EH (cell line): ENCODE data around the gene RAB4A.
A peak's percentile ranks its signal among the peaks of the same experiment; 100 is the strongest.

Source experiments
- DNase-seq: peaks from one replicate; pipeline ENCODE4 v3.0.0-alpha.2; 2015; ENCODE audit warnings: low read depth

The RAB4A gene

GRCh38 chr1:229244091-229244490 is 26.8 kb upstream of the RAB4A start:
- DNase-seq = no peak

GRCh38 chr1:229247871-229248270 is 23.0 kb upstream of the RAB4A start:
- DNase-seq = no peak

- no peak for DNase-seq
Observed at GRCh38 chr1:229248821-229249817, 21.8 kb upstream of the RAB4A start.

GRCh38 chr1:229249854-229250644 is 20.9 kb upstream of the RAB4A start:
- DNase-seq = no peak

GRCh38 chr1:229251185-229251584 is 19.7 kb upstream of the RAB4A start:
- DNase-seq = no peak

GRCh38 chr1:229252228-229252984 is 18.5 kb upstream of the RAB4A start:
- no peak for DNase-seq

GRCh38 chr1:229253151-229253974 is 17.5 kb upstream of the RAB4A start:
- DNase-seq = peak; percentile 34

GRCh38 chr1:229254910-229255541 is 15.9 kb upstream of the RAB4A start:
- no peak for DNase-seq

- DNase-seq = peak; percentile 78
Observed at GRCh38 chr1:229258031-229258756, 12.7 kb upstream of the RAB4A start.

GRCh38 chr1:229258757-229259060 is 12.2 kb upstream of the RAB4A start:
- no peak for DNase-seq

GRCh38 chr1:229260297-229260696 is 10.6 kb upstream of the RAB4A start:
- DNase-seq = no peak

GRCh38 chr1:229262239-229262638 is 8.7 kb upstream of the RAB4A start:
- no peak for DNase-seq

- no peak for DNase-seq
Observed at GRCh38 chr1:229263254-229263653, 7.7 kb upstream of the RAB4A start.

- DNase-seq = no peak
Observed at GRCh38 chr1:229264068-229264467, 6.8 kb upstream of the RAB4A start.

GRCh38 chr1:229264487-229264886 is 6.4 kb upstream of the RAB4A start:
- DNase-seq = peak; percentile 10

GRCh38 chr1:229266274-229266673 is 4.6 kb upstream of the RAB4A start:
- DNase-seq = no peak

GRCh38 chr1:229266832-229267500 is 3.9 kb upstream of the RAB4A start:
- no peak for DNase-seq

- no peak for DNase-seq
Observed at GRCh38 chr1:229268505-229268904, 2.4 kb upstream of the RAB4A start.

- DNase-seq = peak; percentile 52
Observed at GRCh38 chr1:229271448-229272159, 693 bp downstream of the RAB4A start.
